H1 (cell line): Measurements from ENCODE around the gene ERVW-1. TPM values are rescaled to one million over a fixed set of nuclear protein-coding genes. Genes with fewer than 3 reads are reported as not detected.

ENCODE experiments used
- BACH1 ChIP-seq: IDR thresholded peaks from 2 replicates; pipeline ENCODE4 v1.6.1; 2012; ENCODE audit warnings: low read length, improper control_type of control experiment
- CBX5 ChIP-seq: fragments of 300-800, 300-1000 bp; sonication (generic); IDR thresholded peaks from 2 replicates; pipeline ENCODE4 v1.7.1; 2016; ENCODE audit warnings: antibody characterized with exemption, low read length, low read depth
- CHD2 ChIP-seq: IDR thresholded peaks from 2 replicates; pipeline ENCODE4 v1.6.1; 2012; ENCODE audit warnings: low read length, improper control_type of control experiment
- CTBP2 ChIP-seq: IDR thresholded peaks from 2 replicates; pipeline ENCODE4 v1.7.0; 2011; ENCODE audit warnings: borderline replicate concordance, mild to moderate bottlenecking, moderate library complexity, mixed read lengths, low read length; ENCODE audit not compliant: insufficient read depth, insufficient read length
- POLR2A ChIP-seq, 2 experiments: IDR thresholded peaks; 1 replicate in 1 of 2; 2 replicates in 1 of 2; pipeline ENCODE4 v1.6.1; 2011; ENCODE audit warnings: low read depth in 2 of 2, low read length in 2 of 2, mild to moderate bottlenecking in 2 of 2; ENCODE audit errors: control extremely low read depth in 1 of 2
- SIN3A ChIP-seq, 2 experiments: IDR thresholded peaks in 1 of 2; conservative IDR thresholded peaks in 1 of 2; 2 replicates each; pipeline ENCODE4 v1.6.1; 2011 to 2012; ENCODE audit warnings: low read length in 2 of 2, improper control_type of control experiment in 1 of 2, low read depth in 1 of 2, mild to moderate bottlenecking in 1 of 2
- SP1 ChIP-seq: IDR thresholded peaks from 2 replicates; pipeline ENCODE4 v1.6.1; 2011; ENCODE audit warnings: low read depth, low read length
- SP4 ChIP-seq: IDR thresholded peaks from 2 replicates; pipeline ENCODE4 v1.6.1; 2012; ENCODE audit warnings: low read length, inconsistent platforms
- SRF ChIP-seq: IDR thresholded peaks from 2 replicates; pipeline ENCODE4 v1.6.1; 2011; ENCODE audit warnings: mild to moderate bottlenecking, low read depth, low read length, moderate library complexity
- ZNF274 ChIP-seq: IDR thresholded peaks from 2 replicates; pipeline ENCODE4 v1.7.0; 2012; ENCODE audit warnings: low read length, borderline replicate concordance; ENCODE audit errors: extremely low read depth
- polyA plus RNA-seq, 7 experiments: library from polyadenylated mRNA; depleted of rRNA in 3 of 7; stranded (reverse) in 5 of 7; unstranded in 2 of 7; fragments of >200 nt in 5 of 7; fragments of 200-250 nt in 2 of 7; gene quantifications; 1 replicate in 5 of 7; 2 replicates in 1 of 7; 4 replicates in 1 of 7; pipeline versions ENCODE4 v1.2.1 to v1.2.3, GENCODE V29; 2011 to 2013; ENCODE audit warnings: missing spikeins in 2 of 7, mixed read lengths in 2 of 7
- total RNA-seq: library from RNA; stranded (reverse); fragmentation: NEBNext Ultra II Directional; extraction: Animal tissue kit (Norgen Biotek cat#: 25700); gene quantifications from 2 replicates; pipeline ENCODE4 v1.2.1, GENCODE V29; 2021
- TF ChIP-seq, protein P1 (sequence below): fragments of 300-600 bp; sonication (generic); IDR thresholded peaks from 2 replicates; pipeline ENCODE4 v1.7.1; 2012; ENCODE audit warnings: low read length, moderate library complexity, mild to moderate bottlenecking, inconsistent platforms; ENCODE audit not compliant: insufficient replicate concordance
- TF ChIP-seq, protein P2 (sequence below): IDR thresholded peaks from 2 replicates; pipeline ENCODE4 v1.6.1; 2011; ENCODE audit warnings: low read length, improper control_type of control experiment

ERVW-1 gene
- total and polyA plus RNA-seq, 2 of the 8 experiments (the other 6 are each of a cell fraction or from before 2014, with no cell fraction given), result 0.08 TPM; not detected in 1

DNA sequence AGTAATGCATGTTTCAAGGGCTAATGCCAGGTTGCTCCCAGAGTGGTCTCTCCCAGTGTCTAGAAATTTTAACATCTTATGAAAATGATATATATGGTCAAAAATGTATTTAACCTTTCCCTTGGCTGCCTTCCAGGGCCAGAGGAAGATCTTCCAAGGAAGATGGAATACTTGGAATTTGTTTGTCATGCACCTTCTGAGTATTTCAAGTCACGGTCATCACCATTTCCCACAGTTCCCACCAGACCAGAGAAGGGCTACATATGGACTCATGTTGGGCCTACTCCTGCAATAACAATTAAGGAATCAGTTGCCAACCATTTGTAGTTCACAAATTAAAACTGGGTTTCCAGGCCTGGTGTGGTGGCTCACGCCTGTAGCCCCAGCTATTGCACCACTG lies 21.5 kb downstream of the ERVW-1 start (continued):
- TF ChIP-seq, protein P1, sequence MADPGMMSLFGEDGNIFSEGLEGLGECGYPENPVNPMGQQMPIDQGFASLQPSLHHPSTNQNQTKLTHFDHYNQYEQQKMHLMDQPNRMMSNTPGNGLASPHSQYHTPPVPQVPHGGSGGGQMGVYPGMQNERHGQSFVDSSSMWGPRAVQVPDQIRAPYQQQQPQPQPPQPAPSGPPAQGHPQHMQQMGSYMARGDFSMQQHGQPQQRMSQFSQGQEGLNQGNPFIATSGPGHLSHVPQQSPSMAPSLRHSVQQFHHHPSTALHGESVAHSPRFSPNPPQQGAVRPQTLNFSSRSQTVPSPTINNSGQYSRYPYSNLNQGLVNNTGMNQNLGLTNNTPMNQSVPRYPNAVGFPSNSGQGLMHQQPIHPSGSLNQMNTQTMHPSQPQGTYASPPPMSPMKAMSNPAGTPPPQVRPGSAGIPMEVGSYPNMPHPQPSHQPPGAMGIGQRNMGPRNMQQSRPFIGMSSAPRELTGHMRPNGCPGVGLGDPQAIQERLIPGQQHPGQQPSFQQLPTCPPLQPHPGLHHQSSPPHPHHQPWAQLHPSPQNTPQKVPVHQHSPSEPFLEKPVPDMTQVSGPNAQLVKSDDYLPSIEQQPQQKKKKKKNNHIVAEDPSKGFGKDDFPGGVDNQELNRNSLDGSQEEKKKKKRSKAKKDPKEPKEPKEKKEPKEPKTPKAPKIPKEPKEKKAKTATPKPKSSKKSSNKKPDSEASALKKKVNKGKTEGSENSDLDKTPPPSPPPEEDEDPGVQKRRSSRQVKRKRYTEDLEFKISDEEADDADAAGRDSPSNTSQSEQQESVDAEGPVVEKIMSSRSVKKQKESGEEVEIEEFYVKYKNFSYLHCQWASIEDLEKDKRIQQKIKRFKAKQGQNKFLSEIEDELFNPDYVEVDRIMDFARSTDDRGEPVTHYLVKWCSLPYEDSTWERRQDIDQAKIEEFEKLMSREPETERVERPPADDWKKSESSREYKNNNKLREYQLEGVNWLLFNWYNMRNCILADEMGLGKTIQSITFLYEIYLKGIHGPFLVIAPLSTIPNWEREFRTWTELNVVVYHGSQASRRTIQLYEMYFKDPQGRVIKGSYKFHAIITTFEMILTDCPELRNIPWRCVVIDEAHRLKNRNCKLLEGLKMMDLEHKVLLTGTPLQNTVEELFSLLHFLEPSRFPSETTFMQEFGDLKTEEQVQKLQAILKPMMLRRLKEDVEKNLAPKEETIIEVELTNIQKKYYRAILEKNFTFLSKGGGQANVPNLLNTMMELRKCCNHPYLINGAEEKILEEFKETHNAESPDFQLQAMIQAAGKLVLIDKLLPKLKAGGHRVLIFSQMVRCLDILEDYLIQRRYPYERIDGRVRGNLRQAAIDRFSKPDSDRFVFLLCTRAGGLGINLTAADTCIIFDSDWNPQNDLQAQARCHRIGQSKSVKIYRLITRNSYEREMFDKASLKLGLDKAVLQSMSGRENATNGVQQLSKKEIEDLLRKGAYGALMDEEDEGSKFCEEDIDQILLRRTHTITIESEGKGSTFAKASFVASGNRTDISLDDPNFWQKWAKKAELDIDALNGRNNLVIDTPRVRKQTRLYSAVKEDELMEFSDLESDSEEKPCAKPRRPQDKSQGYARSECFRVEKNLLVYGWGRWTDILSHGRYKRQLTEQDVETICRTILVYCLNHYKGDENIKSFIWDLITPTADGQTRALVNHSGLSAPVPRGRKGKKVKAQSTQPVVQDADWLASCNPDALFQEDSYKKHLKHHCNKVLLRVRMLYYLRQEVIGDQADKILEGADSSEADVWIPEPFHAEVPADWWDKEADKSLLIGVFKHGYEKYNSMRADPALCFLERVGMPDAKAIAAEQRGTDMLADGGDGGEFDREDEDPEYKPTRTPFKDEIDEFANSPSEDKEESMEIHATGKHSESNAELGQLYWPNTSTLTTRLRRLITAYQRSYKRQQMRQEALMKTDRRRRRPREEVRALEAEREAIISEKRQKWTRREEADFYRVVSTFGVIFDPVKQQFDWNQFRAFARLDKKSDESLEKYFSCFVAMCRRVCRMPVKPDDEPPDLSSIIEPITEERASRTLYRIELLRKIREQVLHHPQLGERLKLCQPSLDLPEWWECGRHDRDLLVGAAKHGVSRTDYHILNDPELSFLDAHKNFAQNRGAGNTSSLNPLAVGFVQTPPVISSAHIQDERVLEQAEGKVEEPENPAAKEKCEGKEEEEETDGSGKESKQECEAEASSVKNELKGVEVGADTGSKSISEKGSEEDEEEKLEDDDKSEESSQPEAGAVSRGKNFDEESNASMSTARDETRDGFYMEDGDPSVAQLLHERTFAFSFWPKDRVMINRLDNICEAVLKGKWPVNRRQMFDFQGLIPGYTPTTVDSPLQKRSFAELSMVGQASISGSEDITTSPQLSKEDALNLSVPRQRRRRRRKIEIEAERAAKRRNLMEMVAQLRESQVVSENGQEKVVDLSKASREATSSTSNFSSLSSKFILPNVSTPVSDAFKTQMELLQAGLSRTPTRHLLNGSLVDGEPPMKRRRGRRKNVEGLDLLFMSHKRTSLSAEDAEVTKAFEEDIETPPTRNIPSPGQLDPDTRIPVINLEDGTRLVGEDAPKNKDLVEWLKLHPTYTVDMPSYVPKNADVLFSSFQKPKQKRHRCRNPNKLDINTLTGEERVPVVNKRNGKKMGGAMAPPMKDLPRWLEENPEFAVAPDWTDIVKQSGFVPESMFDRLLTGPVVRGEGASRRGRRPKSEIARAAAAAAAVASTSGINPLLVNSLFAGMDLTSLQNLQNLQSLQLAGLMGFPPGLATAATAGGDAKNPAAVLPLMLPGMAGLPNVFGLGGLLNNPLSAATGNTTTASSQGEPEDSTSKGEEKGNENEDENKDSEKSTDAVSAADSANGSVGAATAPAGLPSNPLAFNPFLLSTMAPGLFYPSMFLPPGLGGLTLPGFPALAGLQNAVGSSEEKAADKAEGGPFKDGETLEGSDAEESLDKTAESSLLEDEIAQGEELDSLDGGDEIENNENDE, result no peak
- TF ChIP-seq SRF (no peak), CTBP2 (no peak), SP1 (no peak), POLR2A (IDR thresholded peaks at IDR 0.05; ENCODE audit: control extremely low read depth in 1 of 2, low read depth in 2 of 2, low read length in 2 of 2) (no peak), CHD2 (no peak), SP4 (no peak), CBX5 (no peak), BACH1 (no peak), ZNF274 (no peak), SIN3A (conservative IDR thresholded peaks at IDR 0.05 in 1 of 2, IDR thresholded peaks at IDR 0.05 in 1 of 2; ENCODE audit: low read depth in 1 of 2, low read length in 2 of 2) (no peak)
- TF ChIP-seq, protein P2, sequence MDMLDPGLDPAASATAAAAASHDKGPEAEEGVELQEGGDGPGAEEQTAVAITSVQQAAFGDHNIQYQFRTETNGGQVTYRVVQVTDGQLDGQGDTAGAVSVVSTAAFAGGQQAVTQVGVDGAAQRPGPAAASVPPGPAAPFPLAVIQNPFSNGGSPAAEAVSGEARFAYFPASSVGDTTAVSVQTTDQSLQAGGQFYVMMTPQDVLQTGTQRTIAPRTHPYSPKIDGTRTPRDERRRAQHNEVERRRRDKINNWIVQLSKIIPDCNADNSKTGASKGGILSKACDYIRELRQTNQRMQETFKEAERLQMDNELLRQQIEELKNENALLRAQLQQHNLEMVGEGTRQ, result no peak
